Measurements from ENCODE around the gene CASZ1.

CASZ1 gene

DNA sequence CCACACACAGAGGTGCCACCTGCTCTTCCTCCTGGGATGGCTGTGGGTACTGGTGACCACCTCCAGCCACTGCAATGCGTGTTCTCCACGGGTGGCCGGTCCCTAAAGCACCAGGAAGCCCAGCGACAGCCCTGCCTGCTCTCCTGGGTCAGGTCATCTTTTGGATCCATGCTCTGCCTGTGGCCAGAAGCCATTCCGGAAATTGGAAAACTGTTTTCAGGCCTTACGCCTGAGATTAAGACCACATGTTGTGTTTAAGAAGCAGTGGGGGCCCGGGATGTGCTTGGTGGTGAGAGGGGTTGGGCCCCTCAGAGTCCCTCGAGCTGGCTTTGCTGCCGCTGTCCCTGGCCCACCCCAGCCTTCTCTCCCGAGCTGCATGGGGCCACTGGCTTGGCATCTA is 170.9 kb downstream of the CASZ1 start:
- DNase-seq, result no peak

DNA sequence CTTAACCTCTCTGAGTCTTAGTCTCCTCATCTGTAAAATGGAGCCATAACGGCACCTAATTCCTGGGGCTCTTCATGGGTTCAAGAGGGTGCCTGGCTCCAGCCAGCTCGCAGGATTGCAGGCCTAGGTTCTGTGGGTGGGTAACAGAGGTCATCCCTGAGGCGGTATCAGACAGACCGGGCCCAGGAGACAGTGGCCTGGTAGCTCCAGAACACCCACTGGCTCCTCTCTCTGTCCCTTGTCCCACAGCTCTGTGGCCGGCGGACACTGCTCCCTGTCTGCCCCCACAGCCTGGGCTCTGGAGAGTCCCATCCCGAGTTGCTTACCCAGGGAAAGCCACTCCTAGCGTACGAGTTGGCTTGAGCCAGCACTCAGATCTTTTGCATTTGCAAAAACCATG is 171.4 kb downstream of the CASZ1 start:
- DNase-seq, result no peak

DNA sequence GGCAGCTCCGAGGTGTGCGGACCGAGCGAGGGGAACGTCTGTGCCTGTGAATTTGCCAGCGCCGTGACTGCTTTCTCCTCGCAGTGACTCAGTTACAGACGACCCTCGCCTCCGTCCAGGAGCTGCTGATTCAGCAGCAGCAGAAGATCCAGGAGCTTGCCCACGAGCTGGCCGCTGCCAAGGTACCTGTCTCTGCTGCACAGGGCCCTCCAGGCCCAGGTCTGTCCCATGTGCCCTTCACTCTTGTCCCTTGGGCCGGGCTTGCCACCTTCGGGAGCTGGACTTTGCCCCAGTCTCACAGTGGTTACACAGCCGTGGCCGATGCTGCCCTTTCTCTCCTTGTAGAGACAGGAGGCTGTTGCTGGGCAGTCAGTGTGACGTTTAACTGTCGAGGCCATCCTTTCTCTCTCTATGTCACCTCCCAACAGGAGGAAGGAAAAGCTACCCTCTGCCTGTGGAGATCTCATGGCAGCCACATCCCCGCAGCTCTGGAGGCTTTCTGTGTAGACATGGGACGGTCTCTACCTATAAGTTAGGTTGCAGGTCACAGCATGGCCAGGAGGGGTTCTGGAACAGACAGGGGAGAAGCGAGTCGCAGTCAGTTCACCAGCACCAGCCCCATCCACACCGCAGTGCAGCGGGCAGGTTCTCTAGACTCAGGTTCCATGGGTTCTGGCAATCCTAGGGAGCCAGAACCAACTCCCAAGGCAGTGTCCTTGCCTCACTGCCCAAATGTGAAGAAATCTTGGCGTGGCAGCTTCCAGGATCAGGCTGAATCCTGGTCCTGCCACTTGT is 172.0 kb downstream of the CASZ1 start:
- no peak for DNase-seq

DNA sequence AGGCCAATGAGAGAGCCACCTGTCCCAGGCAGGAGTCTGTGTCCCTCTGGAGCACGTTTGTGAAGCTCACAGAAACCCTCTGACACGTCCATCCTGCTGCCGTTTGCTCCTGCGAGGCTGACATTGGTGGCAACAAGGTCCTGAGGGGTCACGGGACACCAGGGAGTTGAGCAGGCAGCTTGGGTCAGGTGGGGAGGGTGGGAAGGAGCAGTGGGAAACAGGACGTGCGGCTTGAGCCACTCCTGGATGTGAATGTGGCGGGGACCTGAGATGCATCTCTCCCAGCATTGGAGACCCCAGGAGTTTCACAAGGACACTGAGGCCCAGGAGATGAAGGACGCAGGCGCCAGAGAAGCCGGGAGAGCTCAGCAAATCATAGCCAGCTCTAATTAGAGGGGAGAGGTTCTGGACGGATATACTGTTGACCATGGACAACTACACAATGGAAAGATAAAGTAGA is 172.7 kb downstream of the CASZ1 start:
- DNase-seq, result no peak

DNA sequence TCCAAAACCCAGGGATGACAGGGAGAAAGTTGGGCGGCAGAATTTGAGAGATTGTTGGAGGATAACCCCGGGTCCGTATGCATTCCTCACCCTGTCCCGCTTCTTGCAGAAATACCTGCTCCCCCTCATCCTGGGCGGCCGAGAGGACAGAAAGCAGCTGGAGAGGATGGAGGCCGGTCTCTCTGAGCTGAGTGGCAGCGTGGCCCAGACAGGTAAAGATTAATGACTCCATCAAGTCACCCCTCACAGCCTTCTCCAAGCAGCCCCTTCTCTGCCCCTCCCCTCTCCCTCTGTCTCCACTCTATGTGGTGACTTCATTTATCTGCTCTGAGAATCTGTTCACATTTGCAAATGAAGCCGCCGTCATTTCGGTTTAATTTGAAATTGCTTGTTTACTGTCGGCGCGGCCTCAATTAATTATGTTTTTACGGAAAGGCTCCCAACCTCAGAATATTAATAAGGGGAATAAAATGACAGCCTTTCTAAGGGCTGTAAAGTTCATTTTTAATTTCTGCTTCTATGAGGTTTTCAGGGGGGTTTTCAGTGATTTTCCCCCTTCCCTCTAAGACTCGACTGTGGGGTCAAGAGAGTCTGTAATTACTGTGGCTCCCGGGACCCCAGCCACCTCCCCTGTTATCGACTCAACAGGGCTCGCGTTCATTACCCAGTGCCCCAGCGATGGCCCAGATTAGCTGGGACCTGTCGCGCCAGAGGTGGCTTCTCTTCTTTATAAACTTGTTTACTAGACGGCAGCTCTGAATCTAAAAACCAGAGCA is 173.3 kb downstream of the CASZ1 start:
- no peak for DNase-seq

DNA sequence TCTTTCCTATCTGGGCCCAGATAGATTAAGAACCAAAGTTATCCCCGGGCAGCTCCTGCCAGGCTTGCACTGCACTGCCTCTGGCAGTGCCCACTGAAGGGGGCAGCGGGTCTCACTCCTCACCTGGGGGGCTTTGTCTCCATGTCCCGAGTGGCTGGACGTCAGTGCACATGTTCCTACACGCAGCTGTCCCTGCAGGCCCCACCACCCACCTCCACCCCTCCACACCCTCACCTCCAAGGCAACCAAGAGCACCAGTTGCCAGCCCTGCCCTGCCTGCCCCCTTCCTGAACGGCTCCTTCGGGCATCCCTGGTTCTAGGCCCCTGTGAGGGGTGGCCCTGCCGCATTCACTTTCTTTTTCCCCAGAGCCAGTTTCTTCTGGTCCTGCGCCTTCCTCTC is 174.5 kb downstream of the CASZ1 start:
- DNase-seq, result no peak

DNA sequence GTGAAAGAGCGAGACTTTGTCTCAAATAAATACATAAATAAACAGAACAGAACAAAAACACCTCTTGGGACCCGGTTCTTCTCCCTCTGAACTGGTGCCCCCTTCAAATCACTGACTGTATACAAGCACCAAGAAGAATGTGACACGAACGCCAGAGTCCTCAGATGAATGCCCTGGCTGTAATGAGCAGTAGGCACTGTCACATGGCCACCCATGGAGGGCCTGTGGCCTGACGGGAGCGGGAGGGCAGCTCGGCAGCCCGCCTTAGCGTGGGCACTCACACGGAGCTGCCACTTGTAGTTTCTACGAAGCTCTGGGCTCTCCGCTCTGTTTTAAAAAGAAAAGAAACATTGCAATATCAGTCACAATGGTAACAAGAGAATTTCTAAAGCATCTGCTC is 175.7 kb downstream of the CASZ1 start:
- DNase-seq, result peak in 14 of 51 donors; percentile 5 to 51 (median 12)

DNA sequence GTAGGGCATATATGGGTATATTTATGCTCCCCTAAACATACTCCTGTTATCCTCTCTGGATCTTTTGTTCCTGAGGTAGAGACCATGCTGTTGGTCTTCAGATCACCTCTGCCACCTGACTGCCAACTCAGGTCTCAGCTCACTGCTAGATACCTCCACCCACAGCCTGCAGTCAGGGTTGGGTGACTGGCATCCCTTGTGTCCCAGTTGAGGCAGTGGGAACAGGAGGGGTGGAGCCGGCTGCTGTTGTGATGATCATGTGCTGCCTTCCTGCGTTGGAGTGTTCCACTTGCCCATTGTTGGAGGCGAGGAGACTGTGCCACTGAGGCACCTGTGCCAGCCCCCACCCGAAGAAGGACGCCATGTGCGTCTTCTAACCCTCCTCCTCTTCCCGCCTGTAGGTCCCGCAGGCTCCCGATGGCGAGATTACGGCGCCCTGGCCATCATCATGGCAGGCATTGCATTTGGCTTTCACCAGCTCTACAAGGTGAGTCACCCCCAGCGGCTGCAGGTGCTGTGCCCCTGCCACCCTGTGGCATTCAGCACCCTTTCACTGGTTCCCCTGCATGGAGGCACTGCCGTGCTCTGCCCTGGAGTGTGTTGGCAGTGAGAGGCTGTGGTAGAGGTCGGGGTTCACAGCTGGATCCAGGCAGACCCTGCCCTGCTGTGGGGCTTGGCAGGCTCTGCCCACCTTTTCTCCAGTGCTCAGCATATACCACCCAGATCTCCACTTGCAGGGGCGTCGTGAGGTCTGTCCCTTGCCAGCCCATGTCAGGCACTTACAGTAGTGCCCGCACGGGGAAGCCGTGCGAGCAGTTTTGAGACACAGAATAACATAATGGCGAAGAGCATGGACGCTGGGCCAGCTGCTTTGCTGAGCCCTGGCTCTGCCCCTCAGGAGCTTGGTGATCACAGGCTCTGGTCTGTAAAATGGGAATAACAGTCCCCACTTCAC is 178.2 kb downstream of the CASZ1 start:
- DNase-seq, result no peak

DNA sequence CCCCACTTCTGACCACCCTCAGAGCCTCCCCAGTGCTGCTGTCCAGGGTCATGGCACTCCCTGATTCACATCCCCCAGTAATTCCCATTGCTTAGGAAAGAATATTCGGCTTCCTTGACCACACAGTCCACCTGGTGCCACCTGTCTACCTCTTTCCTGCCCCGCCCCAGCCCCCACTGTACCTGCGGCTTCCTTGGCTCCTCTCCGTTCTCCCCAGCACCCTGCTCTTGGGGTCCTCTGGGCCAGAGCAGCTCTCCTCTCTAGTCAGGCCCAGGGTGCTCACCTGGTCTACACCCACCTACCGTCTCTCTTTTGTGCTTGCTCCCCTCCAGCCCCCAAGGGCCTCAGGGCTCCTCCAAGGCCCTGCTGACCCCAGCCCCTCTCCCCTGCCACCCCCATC is 179.1 kb downstream of the CASZ1 start:
- DNase-seq, result no peak

DNA sequence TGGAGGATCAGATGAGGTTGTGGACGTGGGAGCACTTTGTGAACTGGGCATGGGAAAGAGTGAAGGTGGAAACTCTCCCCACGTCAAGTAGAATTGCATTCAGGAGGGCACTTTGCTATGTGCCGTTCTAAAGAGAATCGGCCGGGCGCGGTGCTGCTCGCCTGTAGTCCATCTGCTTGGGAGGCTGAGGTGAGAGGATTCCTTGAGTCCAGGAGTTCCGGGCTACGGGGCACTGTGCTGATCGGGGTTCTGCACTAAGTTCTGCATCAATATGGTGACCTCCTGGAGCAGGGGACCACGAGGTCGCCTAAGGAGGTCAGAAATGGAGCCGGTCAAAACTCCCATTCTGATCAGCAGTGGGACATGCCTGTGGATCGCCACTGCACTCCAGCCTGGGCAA is 179.8 kb downstream of the CASZ1 start:
- DNase-seq, result no peak

DNA sequence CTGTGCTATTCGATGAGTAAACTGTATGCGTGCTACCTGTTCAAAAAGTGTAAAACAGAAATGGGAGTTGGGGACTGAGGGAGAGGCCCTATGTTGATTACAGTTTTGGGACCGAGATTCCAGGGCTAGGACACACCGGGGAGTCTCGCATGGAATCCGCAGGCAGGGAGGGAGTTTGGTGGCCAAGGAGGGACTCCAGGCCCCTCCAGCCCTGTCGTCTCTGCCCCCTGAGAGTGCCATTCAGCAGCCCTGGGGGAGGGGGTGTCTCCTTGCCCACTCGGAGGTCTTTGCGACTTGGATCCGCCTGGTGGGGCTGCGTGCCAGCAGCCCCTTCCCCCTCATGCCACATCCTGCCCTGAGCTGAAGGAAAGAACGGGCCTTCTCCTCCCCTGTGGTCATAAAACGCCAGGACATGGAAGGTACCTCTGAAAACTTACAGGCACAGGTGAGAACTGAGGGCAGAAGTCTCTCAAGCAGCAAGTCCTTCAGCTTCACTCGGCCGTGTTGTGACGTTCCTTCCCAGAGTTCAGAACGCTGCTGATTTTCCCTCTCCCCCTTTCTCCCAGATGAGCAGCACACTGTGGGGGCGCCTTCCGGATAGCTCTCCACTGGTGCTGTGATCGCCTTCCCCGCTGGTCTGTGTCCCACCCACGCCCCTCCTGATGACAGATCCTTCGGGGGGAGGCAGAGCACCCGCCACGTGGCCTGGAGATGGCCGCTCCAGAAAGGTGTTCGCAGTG is 180.3 kb downstream of the CASZ1 start:
- DNase-seq, result no peak

DNA sequence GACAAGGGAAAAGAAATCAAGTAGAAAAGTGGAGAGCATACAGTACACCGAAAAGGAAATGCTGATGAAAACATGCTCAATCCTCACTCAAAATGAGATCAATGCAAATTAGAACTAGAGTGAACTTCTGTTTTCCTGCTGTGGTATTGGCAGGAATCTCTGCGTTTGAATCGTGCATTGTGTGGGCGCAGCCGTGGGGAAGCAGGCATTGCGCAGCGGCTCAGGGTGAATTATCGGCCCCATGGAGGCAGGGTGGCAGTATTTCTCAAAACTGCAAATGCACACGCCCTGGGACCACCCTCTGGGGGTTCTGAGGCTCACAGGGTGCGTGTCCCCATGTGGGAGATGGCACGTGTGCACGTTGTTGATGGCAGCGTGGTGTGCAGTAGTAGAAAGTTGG is 181.1 kb downstream of the CASZ1 start:
- peak in 11 of 51 donors; percentile 7 to 42 (median 22) for DNase-seq

DNA sequence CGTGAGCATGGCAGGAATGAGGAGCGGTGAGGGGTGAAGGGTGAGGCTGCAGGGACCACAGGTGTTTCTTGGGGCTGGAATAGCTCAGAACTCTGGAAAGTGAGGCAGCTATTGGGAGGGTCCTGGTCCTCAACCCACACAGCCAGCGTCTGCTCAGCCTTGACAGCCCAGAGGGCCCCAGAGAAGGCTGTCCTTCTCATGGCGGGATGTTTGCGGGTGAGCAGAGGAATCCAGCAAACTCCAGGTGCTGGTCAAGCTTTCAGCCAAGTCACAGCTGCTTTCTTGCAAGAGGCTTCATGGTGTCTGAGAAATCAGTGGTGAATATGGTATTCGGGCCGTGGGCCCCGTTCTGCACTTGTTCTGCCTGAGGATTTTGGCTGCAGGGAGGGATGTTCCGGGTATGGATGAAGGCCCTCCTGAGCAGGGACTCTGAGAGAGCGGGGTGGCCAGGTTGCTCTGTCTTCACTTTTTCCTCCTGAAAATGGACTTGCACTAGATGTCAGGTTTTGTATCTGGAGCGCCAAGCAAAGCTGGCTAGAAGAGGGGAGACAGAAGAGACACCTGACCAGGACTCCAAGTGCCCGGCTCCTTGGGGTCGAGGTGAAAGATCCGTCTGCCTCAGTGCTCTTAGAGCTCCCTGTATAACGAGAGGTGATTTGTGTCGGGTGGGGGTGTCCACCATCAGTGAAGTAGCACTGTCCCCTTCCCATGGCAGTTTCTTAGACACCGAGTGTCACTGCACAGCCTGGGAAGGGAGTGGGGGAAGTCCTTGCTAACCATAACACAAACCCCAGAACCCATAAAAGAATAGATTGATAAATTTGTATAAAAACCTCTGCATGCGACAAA is 181.8 kb downstream of the CASZ1 start:
- DNase-seq, result no peak

DNA sequence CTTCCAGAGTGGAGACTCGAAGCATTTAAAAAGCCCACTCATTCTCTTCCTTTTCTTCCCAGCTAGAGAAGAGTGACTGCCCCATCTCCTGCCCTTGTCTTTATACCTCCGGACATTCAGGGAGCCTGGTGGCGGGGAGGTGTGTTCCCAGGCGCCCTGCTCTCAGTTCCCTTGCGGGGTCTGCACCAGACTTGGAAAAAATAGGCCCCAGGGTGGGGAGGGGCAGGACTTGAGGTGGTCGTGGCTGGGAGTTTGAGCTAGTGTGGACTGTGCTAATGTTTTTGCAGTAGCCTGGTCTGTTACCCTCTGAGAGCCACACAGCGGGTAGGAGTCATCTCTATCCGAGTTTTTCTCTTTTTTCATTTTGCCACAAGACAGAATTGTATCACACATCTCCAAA is 182.6 kb downstream of the CASZ1 start:
- no peak for DNase-seq

DNA sequence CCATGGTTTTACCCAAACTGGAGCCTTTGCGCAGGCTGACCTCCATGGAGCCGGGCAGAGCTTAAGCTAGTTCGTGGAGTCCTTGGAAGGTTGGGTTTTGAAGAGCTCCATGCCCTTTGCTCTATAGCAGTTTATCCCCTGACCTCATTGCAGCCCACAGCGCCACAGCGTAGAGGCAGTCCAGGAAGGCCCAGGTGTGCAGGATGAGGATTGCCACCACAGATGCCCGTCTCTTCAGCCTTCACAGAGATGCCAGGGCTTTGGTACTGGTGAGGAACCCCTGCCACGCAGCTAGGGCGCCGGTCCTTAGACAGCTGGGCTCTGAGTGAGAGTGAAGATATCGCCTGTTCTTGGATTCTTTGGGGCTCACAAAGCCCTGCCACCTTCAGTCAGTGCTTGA is 183.1 kb downstream of the CASZ1 start:
- no peak for DNase-seq

DNA sequence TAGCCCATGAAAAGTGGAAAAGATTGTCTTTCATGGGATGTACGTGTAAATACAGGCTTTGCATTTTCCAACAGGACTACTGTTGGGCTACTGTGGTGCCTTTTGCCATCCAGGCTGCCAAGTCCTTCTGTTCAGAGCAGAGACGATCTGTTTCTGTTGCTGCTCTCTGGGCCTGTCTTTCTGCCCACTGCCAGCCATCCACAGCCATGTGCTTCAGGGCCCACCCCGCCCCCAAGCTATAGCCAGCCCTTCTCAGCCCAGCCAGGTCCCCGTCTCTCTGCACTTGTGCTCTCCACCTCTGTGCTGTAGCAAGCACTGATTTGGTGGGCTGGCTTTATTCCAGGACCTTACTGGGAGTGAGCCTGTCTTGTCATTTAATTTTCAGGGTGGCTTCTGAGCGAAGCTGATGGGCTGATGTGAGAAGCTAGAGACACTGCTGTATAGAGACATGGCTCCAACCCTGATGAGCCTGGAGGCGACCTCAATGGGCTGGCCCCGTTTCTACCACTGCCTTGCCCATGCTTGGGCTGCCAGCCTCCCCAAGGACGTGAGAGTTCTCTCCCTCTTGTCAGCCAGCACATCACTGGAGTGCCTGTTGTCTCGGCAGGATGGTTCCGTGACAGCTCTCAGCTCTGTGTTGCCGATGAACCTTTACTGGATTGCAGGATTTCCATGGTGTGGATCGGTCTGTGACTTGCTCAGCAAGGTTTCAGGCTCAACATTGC is 183.8 kb downstream of the CASZ1 start:
- no peak for DNase-seq

DNA sequence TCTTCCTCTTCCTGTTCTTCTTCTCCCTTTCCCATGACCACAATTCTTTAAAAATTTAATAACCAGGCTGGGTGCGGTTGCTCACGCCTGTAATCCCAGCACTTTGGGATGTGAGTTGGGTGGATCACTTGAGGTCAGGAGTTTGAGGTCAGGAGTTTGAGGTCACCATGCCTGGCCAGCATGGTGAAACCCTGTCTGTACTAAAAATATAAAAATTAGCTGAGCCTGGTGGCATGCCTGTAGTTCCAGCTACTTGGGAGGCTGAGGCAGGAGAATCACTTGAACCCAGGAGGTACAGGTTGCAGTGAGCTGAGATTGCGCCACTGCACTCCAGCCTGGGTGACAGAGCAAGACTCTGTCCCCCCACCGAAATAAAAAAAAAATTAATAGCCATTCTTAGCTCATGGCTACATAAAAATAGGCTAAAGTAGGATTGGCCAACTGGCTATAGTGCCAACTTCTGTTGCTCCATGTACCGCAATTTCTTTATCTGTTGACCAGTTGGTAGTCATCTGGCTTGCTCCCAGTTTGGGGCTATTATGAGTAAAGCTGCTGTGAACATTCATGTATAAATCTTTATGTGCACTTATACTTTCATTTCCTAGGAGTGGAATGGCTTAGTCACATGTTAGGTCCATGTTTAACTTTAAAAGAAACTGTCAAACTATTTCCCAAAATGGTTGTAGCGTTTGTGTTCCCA is 185.4 kb downstream of the CASZ1 start:
- no peak for DNase-seq

DNA sequence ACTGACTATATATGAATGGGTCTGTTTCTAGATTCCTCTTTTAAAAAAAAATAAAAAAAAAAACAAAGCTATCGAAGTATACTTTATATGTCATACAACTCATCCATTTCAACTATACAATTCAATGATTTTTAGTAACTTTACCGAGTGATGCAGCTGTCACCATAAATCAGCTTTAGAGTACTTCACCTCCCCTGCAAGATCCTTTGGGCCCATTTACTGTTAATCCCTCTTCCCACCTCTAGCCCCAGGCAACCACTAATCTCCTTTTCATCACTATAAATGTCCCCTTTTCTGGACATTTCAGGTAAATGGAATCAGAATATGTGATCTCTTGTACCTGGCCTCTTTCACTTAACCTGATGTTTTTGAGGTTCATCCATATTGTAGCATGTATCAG is 187.8 kb downstream of the CASZ1 start:
- DNase-seq, result no peak

DNA sequence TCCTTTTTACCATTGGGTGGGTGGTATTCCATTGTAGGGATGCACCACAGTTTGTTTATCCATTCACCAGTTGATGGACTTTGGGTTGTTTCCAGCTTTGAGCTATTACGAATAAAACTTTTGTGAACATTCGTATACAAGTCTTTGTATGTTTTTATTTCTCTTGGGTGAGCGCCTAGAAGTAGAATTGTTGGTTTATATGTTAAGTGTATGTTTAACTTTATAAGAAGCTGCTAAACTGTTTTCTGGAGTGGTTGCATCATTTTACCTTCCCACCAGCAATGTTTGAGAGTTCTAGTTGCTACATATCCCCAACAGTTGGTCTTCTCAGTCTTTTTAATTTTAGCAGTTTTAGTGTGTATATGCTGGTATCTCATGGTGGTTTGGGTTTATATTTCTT is 189.2 kb downstream of the CASZ1 start:
- no peak for DNase-seq
